Spleen (tissue), 11 donors: ENCODE data around the gene ZNF106. TPM values are rescaled to one million over a fixed set of nuclear protein-coding genes. Genes with fewer than 3 reads are reported as not detected.
A peak's percentile ranks its signal among the peaks of the same experiment; 100 is the strongest.

Experiments
- DNase-seq: peaks from one replicate; pipeline ENCODE4 v3.0.0-alpha.2; 2020
- H3K27ac ChIP-seq, 8 donors: fragments of 200-600 bp; sonication (generic) in 7 of 8; 1 replicate in 4 of 8; 2 replicates in 4 of 8; pipeline versions ENCODE4 v1.5.0 to v1.8.0; 2016 to 2021; ENCODE audit warnings: inconsistent platforms in 4 of 8, mild to moderate bottlenecking in 4 of 8, moderate library complexity in 1 of 8
- H3K27me3 ChIP-seq, 7 donors: fragments of 200-600 bp; sonication (generic) in 6 of 7; replicated peaks in 1 of 7; 1 replicate in 4 of 7; 2 replicates in 3 of 7; pipeline versions ENCODE4 v1.5.0 to v1.8.0; 2016 to 2021; ENCODE audit warnings: inconsistent platforms in 3 of 7, mild to moderate bottlenecking in 1 of 7
- H3K36me3 ChIP-seq, 6 donors: fragments of 200-600 bp; sonication (generic) in 5 of 6; 1 replicate in 4 of 6; 2 replicates in 2 of 6; pipeline versions ENCODE4 v1.5.0 to v1.8.0; 2016 to 2021; ENCODE audit warnings: inconsistent platforms in 2 of 6
- H3K4me1 ChIP-seq, 6 donors: fragments of 200-600 bp; sonication (generic) in 5 of 6; 1 replicate in 3 of 6; 2 replicates in 3 of 6; pipeline versions ENCODE4 v1.5.0 to v1.8.0; 2016 to 2021; ENCODE audit warnings: inconsistent platforms in 3 of 6
- H3K4me3 ChIP-seq, 8 donors: fragments of 200-600 bp; sonication (generic) in 7 of 8; 1 replicate in 4 of 8; 2 replicates in 4 of 8; pipeline versions ENCODE4 v1.5.0 to v1.8.0; 2016 to 2021; ENCODE audit warnings: inconsistent platforms in 4 of 8, mild to moderate bottlenecking in 4 of 8, moderate library complexity in 2 of 8
- H3K9me3 ChIP-seq, 8 donors: fragments of 200-600 bp; sonication (generic) in 7 of 8; 1 replicate in 4 of 8; 2 replicates in 4 of 8; pipeline versions ENCODE4 v1.5.0 to v1.8.0; 2016 to 2021; ENCODE audit warnings: inconsistent platforms in 4 of 8
- POLR2A ChIP-seq, 3 donors: fragments of 450-650 bp; IDR thresholded peaks; one replicate each; pipeline ENCODE4 v1.5.1; 2017; ENCODE audit warnings: antibody characterized with exemption in 3 of 3, mild to moderate bottlenecking in 1 of 3
- POLR2AphosphoS5 ChIP-seq, 3 donors: sonication (generic); formaldehyde crosslinking; IDR thresholded peaks; one replicate each; pipeline ENCODE4 v1.5.1; 2017; ENCODE audit warnings: antibody characterized with exemption in 3 of 3
- WGBS, 5 donors: extraction: QIAGEN DNeasy Blood & Tissue Kit in 3 of 5; methylation state at CpG; one replicate each; pipeline versions ENCODE4 v1.1.5 to v1.1.7; 2013 to 2018; 5-methylcytosine and 5-hydroxymethylcytosine counted together
- intact Hi-C: fragments of 100-400 bp; cut with DNase I; formaldehyde crosslinking; loops from one replicate; pipeline ENCODE4 v1.15.0; 2023; ENCODE audit warnings: low total_unique reads
- polyA plus RNA-seq, 3 donors: library from polyadenylated mRNA; stranded (reverse); fragments of 200-250 nt; gene quantifications; one replicate each; pipeline ENCODE4 v1.2.1, GENCODE V29; 2013
- total RNA-seq, 7 donors: library from RNA; depleted of rRNA in 3 of 7; stranded (reverse); fragments of >200 nt in 3 of 7; fragmentation: NEBNext Ultra II Directional in 4 of 7; extraction: Animal tissue kit (Norgen Biotek cat#: 25700) in 4 of 7; gene quantifications; one replicate each; pipeline versions ENCODE4 v1.1.0 to v1.2.1, GENCODE V29; 2016 to 2021
- TF ChIP-seq, protein P1 (sequence below), 11 experiments: fragments of 200-600 bp in 7 of 11; fragments of 450-650 bp in 4 of 11; sonication (generic) in 4 of 11; IDR thresholded peaks in 8 of 11; conservative IDR thresholded peaks in 3 of 11; 1 replicate in 7 of 11; 2 replicates in 4 of 11; pipeline versions ENCODE4 v1.4.0 to v1.8.0; 2016 to 2021; ENCODE audit warnings: antibody characterized with exemption in 11 of 11, inconsistent platforms in 4 of 11, mild to moderate bottlenecking in 1 of 11
- donor health status: healthy with polysubstance abuse.
- donor health status: DM: no; HTN: no; CAD: no; lungs with moderate emphysema.
- donor health status: DM: no; HTN: no; CAD: no.
- donor health status: Bipolar disorder and iron deficiency.
- donor health status: healthy.
- donor health status: DM: no; HTN: no; CAD: no.
- donor health status: DM: yes; HTN: yes; CAD: no.

Gene ZNF106
- total and polyA plus RNA-seq, 10 donors = 4.6 to 93.3 (median 71.3) TPM

DNA sequence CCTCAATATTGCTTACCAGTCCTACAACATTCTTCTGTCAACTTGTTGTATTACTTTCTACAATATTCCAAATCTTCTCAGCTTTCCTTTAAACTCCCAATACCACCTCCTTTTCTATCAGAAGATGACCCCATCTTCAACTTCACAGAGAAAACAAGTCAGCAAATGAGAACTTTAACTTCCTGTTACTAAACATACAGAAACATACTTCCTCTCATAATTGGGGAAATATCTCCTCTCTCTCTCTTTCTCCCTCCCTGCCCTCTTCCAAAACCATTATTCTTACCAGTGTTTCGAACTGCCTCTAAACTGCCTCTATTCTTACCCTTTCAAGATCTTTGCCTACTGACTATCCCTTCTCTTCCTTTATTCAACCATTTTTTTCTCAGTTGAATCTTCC, 2.7 kb upstream of the ZNF106 start:
- Histone ChIP-seq H3K27ac (peak overlapping the region; percentile 87 to 96 (median 94)), H3K4me1 (peaks cover 64 to 89% (median 82%) of the 10 kb centered on the region in 6 donors), H3K9me3 (no peaks in the 10 kb centered on the region), H3K36me3 (no peaks in the 10 kb centered on the region), H3K27me3 (no peaks in the 10 kb centered on the region), H3K4me3 (peak overlapping the region in 2 of 8 donors; percentile 12 to 95)
- 30 to 56% (median 45%) methylated on average over 1 of the region's 1 CpG for WGBS, 5 donors
- TF ChIP-seq, protein P1, sequence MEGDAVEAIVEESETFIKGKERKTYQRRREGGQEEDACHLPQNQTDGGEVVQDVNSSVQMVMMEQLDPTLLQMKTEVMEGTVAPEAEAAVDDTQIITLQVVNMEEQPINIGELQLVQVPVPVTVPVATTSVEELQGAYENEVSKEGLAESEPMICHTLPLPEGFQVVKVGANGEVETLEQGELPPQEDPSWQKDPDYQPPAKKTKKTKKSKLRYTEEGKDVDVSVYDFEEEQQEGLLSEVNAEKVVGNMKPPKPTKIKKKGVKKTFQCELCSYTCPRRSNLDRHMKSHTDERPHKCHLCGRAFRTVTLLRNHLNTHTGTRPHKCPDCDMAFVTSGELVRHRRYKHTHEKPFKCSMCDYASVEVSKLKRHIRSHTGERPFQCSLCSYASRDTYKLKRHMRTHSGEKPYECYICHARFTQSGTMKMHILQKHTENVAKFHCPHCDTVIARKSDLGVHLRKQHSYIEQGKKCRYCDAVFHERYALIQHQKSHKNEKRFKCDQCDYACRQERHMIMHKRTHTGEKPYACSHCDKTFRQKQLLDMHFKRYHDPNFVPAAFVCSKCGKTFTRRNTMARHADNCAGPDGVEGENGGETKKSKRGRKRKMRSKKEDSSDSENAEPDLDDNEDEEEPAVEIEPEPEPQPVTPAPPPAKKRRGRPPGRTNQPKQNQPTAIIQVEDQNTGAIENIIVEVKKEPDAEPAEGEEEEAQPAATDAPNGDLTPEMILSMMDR (IDR thresholded peaks at IDR 0.05 in 8 of 11, conservative IDR thresholded peaks at IDR 0.05 in 3 of 11) = no peak
- TF ChIP-seq POLR2A (IDR thresholded peaks at IDR 0.05) (no peak), POLR2AphosphoS5 (IDR thresholded peaks at IDR 0.05) (no peak)
- intact Hi-C loops = no loop called here
- no peak for DNase-seq

DNA sequence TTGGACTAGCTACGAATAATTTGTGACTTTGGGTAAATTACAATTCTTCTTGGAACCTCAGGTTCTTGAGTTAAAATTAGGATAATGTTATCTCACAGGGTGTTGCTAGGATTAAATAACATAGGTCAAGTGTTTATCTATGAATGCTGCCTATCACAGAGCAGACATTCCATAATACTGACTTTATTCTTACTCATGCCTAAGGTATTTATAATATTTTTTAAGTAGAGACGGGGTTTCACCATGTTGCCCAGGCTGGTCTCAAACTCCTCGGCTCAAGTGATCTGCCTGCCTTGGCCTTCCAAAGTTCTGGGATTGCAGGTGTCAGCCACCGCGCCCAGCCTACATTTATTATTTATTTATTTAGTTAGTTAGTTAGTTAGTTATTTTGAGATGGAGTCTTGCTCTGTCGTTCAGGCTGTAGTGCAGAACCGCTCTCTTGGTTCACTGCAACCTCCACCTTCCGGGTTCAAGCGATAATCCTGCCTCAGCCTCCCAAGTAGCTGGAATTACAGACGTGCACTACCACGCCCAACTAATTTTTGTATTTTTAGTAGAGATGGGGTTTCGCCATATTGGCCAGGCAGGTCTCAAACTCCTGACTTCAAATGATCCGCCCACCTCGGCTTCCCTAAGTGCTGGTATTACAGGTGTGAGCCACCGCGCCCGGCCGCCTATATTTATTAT, 741 bp upstream of the ZNF106 start:
- peaks cover 54 to 86% (median 75%) of the 10 kb centered on the region in 6 donors for H3K4me1 ChIP-seq
- H3K27me3 ChIP-seq = no peaks in the 10 kb centered on the region
- TF ChIP-seq POLR2AphosphoS5 (IDR thresholded peaks at IDR 0.05) = no peak
- TF ChIP-seq, protein P1 (IDR thresholded peaks at IDR 0.05 in 8 of 11, conservative IDR thresholded peaks at IDR 0.05 in 3 of 11) = no peak
- TF ChIP-seq POLR2A (IDR thresholded peaks at IDR 0.05) = no peak
- peaks cover 0 to 5% (median 0%) of the 10 kb centered on the region in 6 donors for H3K36me3 ChIP-seq
- no peak for DNase-seq
- no peaks in the 10 kb centered on the region for H3K9me3 ChIP-seq
- intact Hi-C loops = no loop called here
- peak overlapping the region; percentile 86 to 99 (median 96) for H3K27ac ChIP-seq
- 90 to 93% (median 91%) methylated on average over 18 of the region's 18 CpGs for WGBS, 5 donors
- peak overlapping the region; percentile 46 to 89 (median 78) for H3K4me3 ChIP-seq

DNA sequence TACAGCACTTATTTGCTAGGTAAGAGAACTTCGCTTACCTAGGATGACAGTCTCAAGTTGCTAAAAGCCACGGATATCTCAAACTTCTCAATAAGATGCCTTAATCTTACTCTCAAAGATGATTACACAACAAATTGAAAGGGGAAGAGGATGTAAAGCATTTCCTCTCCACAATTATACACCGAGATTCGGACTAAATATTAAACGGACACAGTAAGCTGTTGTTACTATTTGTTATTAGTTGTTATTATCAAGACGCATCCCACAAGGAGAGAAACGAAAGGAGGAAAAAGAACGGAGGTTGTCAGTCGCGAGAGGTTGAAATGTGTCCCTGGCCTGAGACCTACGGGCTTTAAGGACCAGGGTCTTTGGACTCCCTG, 660 bp downstream of the ZNF106 start:
- Histone ChIP-seq H3K36me3 (peaks cover 0 to 18% (median 0%) of the 10 kb centered on the region in 6 donors), H3K27ac (peak overlapping the region; percentile 86 to 99 (median 96)), H3K4me1 (peaks cover 47 to 89% (median 65%) of the 10 kb centered on the region in 6 donors), H3K9me3 (no peaks in the 10 kb centered on the region), H3K4me3 (peak overlapping the region; percentile 46 to 89 (median 78)), H3K27me3 (no peaks in the 10 kb centered on the region)
- no peak for TF ChIP-seq POLR2A (IDR thresholded peaks at IDR 0.05)
- TF ChIP-seq, protein P1 (IDR thresholded peaks at IDR 0.05 in 8 of 11, conservative IDR thresholded peaks at IDR 0.05 in 3 of 11) = no peak
- no peak for TF ChIP-seq POLR2AphosphoS5 (IDR thresholded peaks at IDR 0.05)
- 1 to 3% (median 2%) methylated on average over 11 of the region's 11 CpGs for WGBS, 5 donors
- intact Hi-C loops = no loop called here
- DNase-seq = no peak

DNA sequence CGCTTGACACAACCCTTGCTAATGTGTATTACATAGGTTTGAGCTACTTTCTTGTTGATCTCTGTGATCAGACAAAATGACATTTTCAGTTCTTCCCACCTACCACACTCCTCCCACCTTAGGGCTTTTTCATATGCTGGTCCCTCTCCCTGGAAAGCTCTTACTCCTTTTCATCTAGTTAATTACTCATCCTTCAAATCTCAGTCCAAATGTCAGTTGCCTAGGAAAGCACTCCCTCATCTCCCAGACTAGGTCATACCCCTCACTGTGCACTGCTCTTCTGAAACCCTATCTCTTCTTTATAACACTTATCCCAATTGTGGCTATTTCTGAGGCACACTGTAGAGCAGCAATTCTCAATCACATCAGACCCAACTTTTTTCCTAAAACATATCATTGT, 7.3 kb downstream of the ZNF106 start:
- H3K27ac ChIP-seq = no peak overlapping the region
- no peak overlapping the region for H3K4me3 ChIP-seq
- 88 to 100% (median 97%) methylated on average over 1 of the region's 1 CpG for WGBS, 5 donors
- no peaks in the 10 kb centered on the region for H3K27me3 ChIP-seq
- intact Hi-C loops = no loop called here
- TF ChIP-seq POLR2A (IDR thresholded peaks at IDR 0.05) = no peak
- TF ChIP-seq, protein P1 (IDR thresholded peaks at IDR 0.05 in 8 of 11, conservative IDR thresholded peaks at IDR 0.05 in 3 of 11) = no peak
- TF ChIP-seq POLR2AphosphoS5 (IDR thresholded peaks at IDR 0.05) = no peak
- no peak for DNase-seq
- H3K4me1 ChIP-seq = peaks cover 5 to 46% (median 12%) of the 10 kb centered on the region in 6 donors
- peaks cover 0 to 40% (median 0%) of the 10 kb centered on the region in 6 donors for H3K36me3 ChIP-seq
- peaks cover 0 to 12% (median 7%) of the 10 kb centered on the region in 8 donors for H3K9me3 ChIP-seq
